ENCODE results near the gene TUT4. TPM values are rescaled to one million over a fixed set of nuclear protein-coding genes. Genes with fewer than 3 reads are reported as not detected.

The TUT4 gene
- total RNA-seq, 1 donor from 2014 or later = 40.9 TPM

GRCh38 chr1:52572387-52572786 is 19.5 kb upstream of the TUT4 start:
- no peak overlapping the region for H3K4me3 Mint-ChIP-seq (ENCODE audit: unreplicated experiment)
- no peaks in the 10 kb centered on the region for H3K36me3 Mint-ChIP-seq (ENCODE audit: low read depth)
- peaks cover 16% of the 10 kb centered on the region for H3K4me1 Mint-ChIP-seq (ENCODE audit: low read depth)
- H3K27me3 Mint-ChIP-seq (ENCODE audit: low read depth) = peaks cover 1% of the 10 kb centered on the region
- TF ChIP-seq CTCF (IDR thresholded peaks at IDR 0.05) = no peak
- no peak overlapping the region for H3K27ac Mint-ChIP-seq (ENCODE audit: unreplicated experiment)
- DNase-seq (ENCODE audit: low spot score) = no peak
- no peaks in the 10 kb centered on the region for H3K9me3 Mint-ChIP-seq (ENCODE audit: low read depth)

DNA sequence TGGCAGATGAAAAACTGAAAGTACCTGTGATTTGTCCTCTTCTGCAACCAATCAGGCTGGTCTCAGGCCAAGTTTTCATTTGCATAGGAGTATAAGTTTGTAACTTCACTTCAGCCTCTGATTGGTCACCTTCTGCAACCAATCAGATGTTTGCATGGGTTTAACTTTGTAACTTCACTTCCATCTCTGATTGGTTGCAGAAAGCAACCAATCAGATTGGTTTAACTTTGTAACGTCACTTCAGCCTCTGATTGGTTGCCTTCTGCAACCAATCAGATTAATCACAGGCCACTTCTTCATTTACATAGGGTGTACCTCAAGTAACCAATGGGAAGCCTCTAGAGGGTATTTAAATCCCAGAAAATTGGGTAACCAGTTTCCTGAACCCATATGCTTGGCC is 18.9 kb upstream of the TUT4 start:
- Mint-ChIP-seq H3K4me3 (ENCODE audit: unreplicated experiment) (no peak overlapping the region), H3K9me3 (ENCODE audit: low read depth) (no peaks in the 10 kb centered on the region)
- TF ChIP-seq CTCF (IDR thresholded peaks at IDR 0.05) = no peak

DNA sequence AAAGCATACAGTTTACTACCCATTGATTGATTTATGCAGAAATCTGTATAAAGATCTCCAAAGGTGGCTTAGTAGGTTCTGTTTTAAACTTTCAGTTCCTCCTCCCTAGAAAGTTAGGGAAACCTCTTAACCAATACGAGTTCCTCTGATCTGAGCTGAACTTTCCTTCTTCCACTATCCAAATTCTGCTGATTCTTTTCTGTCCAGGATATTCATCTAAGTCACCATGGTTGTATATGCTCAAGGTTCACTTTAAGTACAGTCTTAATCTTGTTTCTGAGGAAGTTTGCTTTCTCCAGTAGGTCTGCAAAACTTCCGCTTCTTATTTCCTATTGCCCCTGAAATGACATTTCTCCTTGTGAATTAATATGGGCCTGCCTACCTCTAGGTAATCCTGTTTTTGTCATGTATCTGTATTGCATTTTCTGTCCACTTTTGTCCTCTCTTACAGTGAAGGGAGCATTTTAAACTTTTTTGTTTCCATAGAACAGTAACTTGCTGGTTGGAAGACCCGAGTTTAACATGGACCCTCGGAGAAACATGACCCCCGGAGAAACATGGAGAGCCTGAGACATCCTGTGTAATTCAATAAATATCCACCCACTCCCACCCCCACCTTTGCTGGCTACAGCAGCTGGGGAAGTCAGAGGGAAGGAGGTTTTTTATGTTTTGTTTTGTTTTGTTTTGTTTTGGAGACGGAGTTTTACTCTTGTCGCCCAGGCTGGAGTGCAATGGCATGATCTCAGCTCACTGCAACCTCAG is 16.7 kb upstream of the TUT4 start:
- no peak for DNase-seq (ENCODE audit: low spot score)
- peaks cover 14% of the 10 kb centered on the region for H3K4me1 Mint-ChIP-seq (ENCODE audit: low read depth)
- H3K9me3 Mint-ChIP-seq (ENCODE audit: low read depth) = no peaks in the 10 kb centered on the region
- TF ChIP-seq CTCF (IDR thresholded peaks at IDR 0.05) = no peak
- no peak overlapping the region for H3K4me3 Mint-ChIP-seq (ENCODE audit: unreplicated experiment)
- no peaks in the 10 kb centered on the region for H3K36me3 Mint-ChIP-seq (ENCODE audit: low read depth)
- H3K27me3 Mint-ChIP-seq (ENCODE audit: low read depth) = peaks cover 1% of the 10 kb centered on the region
- H3K27ac Mint-ChIP-seq (ENCODE audit: unreplicated experiment) = no peak overlapping the region

More for the DNA sequence above, 18.9 kb upstream of the TUT4 start:
- no peaks in the 10 kb centered on the region for H3K36me3 Mint-ChIP-seq (ENCODE audit: low read depth)
- H3K27me3 Mint-ChIP-seq (ENCODE audit: low read depth) = peaks cover 1% of the 10 kb centered on the region
- H3K4me1 Mint-ChIP-seq (ENCODE audit: low read depth) = peaks cover 16% of the 10 kb centered on the region
- no peak overlapping the region for H3K27ac Mint-ChIP-seq (ENCODE audit: unreplicated experiment)
- no peak for DNase-seq (ENCODE audit: low spot score)

- peaks cover 1% of the 10 kb centered on the region for H3K27me3 Mint-ChIP-seq (ENCODE audit: low read depth)
- no peaks in the 10 kb centered on the region for H3K9me3 Mint-ChIP-seq (ENCODE audit: low read depth)
- TF ChIP-seq CTCF (IDR thresholded peaks at IDR 0.05) = peak; percentile 21
- H3K27ac Mint-ChIP-seq (ENCODE audit: unreplicated experiment) = peak overlapping the region; percentile 60
- no peaks in the 10 kb centered on the region for H3K36me3 Mint-ChIP-seq (ENCODE audit: low read depth)
- H3K4me3 Mint-ChIP-seq (ENCODE audit: unreplicated experiment) = no peak overlapping the region
- no peak for DNase-seq (ENCODE audit: low spot score)
- H3K4me1 Mint-ChIP-seq (ENCODE audit: low read depth) = peaks cover 9% of the 10 kb centered on the region
Observed at GRCh38 chr1:52567943-52568342, 15.1 kb upstream of the TUT4 start.

DNA sequence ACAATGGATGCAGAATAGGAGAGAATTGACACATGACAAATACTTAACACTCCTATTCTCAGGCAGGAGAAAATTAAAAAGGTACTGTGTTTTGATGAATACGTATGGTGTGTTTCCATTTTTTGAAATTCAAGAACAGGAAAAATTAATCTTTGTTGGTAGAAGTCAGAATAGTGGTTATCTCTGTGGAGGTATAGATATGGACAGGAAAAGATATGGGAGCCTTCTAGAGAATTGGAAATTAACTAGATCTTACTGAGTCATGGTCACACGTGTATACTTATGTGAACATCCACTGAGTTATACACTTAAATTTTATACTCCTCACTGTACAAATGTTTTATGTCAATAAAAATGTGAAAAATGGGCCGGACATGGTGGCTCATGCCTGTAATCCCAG is 9.9 kb upstream of the TUT4 start:
- H3K9me3 Mint-ChIP-seq (ENCODE audit: low read depth) = peaks cover 3% of the 10 kb centered on the region

More for the DNA sequence above, 9.9 kb upstream of the TUT4 start:
- Mint-ChIP-seq H3K36me3 (ENCODE audit: low read depth) (peaks cover 1% of the 10 kb centered on the region), H3K27ac (ENCODE audit: unreplicated experiment) (no peak overlapping the region), H3K4me3 (ENCODE audit: unreplicated experiment) (no peak overlapping the region), H3K4me1 (ENCODE audit: low read depth) (peaks cover under 1% of the 10 kb centered on the region), H3K27me3 (ENCODE audit: low read depth) (no peaks in the 10 kb centered on the region)
- DNase-seq (ENCODE audit: low spot score) = no peak
- no peak for TF ChIP-seq CTCF (IDR thresholded peaks at IDR 0.05)
